SK-N-SH treated with all-trans-retinoic acid at 6 μM for 48 hours (cell line): ENCODE results near the gene MEI1.

Experiments
- ATAC-seq: fragments of 200-7000 bp; cut with Tn5 transposase; 3 replicates; pipeline ENCODE4 v1.9.1; 2020; ENCODE audit warnings: mild to moderate bottlenecking, moderate library complexity
- CREB5 ChIP-seq: fragments of 250-450 bp; sonication (Bioruptor Pico); IDR thresholded peaks from 2 replicates; pipeline ENCODE4 v1.5.1; 2020; ENCODE audit warnings: low read depth, mild to moderate bottlenecking, moderate library complexity
- CSDC2 ChIP-seq: fragments of 250-450 bp; sonication (Bioruptor Pico); IDR thresholded peaks from 2 replicates; pipeline ENCODE4 v1.5.0; 2020; ENCODE audit warnings: mild to moderate bottlenecking, moderate library complexity
- GLIS3 ChIP-seq: fragments of 250-450 bp; sonication (Bioruptor Pico); IDR thresholded peaks from 2 replicates; pipeline ENCODE4 v1.5.0; 2020; ENCODE audit warnings: mild to moderate bottlenecking, moderate library complexity
- ISL1 ChIP-seq: fragments of 250-450 bp; sonication (Bioruptor Pico); IDR thresholded peaks from 2 replicates; pipeline ENCODE4 v2.1.2; 2022; ENCODE audit warnings: mild to moderate bottlenecking, moderate library complexity
- OSR1 ChIP-seq: fragments of 250-450 bp; sonication (Bioruptor Pico); IDR thresholded peaks from 2 replicates; pipeline ENCODE4 v1.8.0; 2022; ENCODE audit warnings: moderate library complexity, mild to moderate bottlenecking, inconsistent platforms
- PPARA ChIP-seq: fragments of 250-450 bp; sonication (Bioruptor Pico); IDR thresholded peaks from 2 replicates; pipeline ENCODE4 v1.5.0; 2020; ENCODE audit warnings: mild to moderate bottlenecking, borderline replicate concordance
- RARB ChIP-seq: fragments of 250-450 bp; sonication (Bioruptor Pico); IDR thresholded peaks from 2 replicates; pipeline ENCODE4 v1.8.0; 2021; ENCODE audit warnings: mild to moderate bottlenecking, moderate library complexity
- SNAI2 ChIP-seq: fragments of 250-450 bp; sonication (Bioruptor Pico); IDR thresholded peaks from 2 replicates; pipeline ENCODE4 v1.5.0; 2020; ENCODE audit warnings: mild to moderate bottlenecking, moderate library complexity
- TCF4 ChIP-seq: fragments of 250-450 bp; sonication (Bioruptor Pico); IDR thresholded peaks from 2 replicates; pipeline ENCODE4 v1.8.0; 2021; ENCODE audit warnings: mild to moderate bottlenecking, moderate library complexity, borderline replicate concordance
- TOX ChIP-seq: fragments of 250-450 bp; sonication (Bioruptor Pico); IDR thresholded peaks from 2 replicates; pipeline ENCODE4 v1.8.0; 2021; ENCODE audit warnings: mild to moderate bottlenecking, moderate library complexity, borderline replicate concordance
- TSHZ2 ChIP-seq: fragments of 250-450 bp; sonication (Bioruptor Pico); IDR thresholded peaks from 2 replicates; pipeline ENCODE4 v1.5.0; 2020; ENCODE audit warnings: mild to moderate bottlenecking, moderate library complexity
- ZC3H10 ChIP-seq: fragments of 250-450 bp; sonication (Bioruptor Pico); IDR thresholded peaks from 2 replicates; pipeline ENCODE4 v1.5.1; 2021; ENCODE audit warnings: mild to moderate bottlenecking, moderate library complexity
- ZFP3 ChIP-seq: fragments of 250-450 bp; sonication (Bioruptor Pico); IDR thresholded peaks from 2 replicates; pipeline ENCODE4 v1.5.0; 2020; ENCODE audit warnings: mild to moderate bottlenecking, moderate library complexity
- ZFP30 ChIP-seq: fragments of 450-650 bp; formaldehyde crosslinking; IDR thresholded peaks from 2 replicates; pipeline ENCODE4 v1.5.0; 2022; ENCODE audit warnings: mild to moderate bottlenecking, moderate library complexity
- ZNF565 ChIP-seq: fragments of 450-650 bp; formaldehyde crosslinking; conservative IDR thresholded peaks from 2 replicates; pipeline ENCODE4 v1.5.0; 2020; ENCODE audit warnings: low read depth, mild to moderate bottlenecking, moderate library complexity
- ZNF70 ChIP-seq: fragments of 450-650 bp; formaldehyde crosslinking; IDR thresholded peaks from 2 replicates; pipeline ENCODE4 v1.5.0; 2020; ENCODE audit warnings: mild to moderate bottlenecking, moderate library complexity
- ZNF8 ChIP-seq: fragments of 450-650 bp; formaldehyde crosslinking; IDR thresholded peaks from 2 replicates; pipeline ENCODE4 v1.5.0; 2020; ENCODE audit warnings: mild to moderate bottlenecking, moderate library complexity
- TF ChIP-seq, protein P1 (sequence below): fragments of 250-450 bp; sonication (Bioruptor Pico); IDR thresholded peaks from 2 replicates; pipeline ENCODE4 v1.5.1; 2021; ENCODE audit warnings: mild to moderate bottlenecking, moderate library complexity
- TF ChIP-seq, protein P2 (sequence below): fragments of 250-450 bp; sonication (Bioruptor Pico); IDR thresholded peaks from 2 replicates; pipeline ENCODE4 v1.8.0; 2021; ENCODE audit warnings: low read depth, mild to moderate bottlenecking, moderate library complexity, borderline replicate concordance
- TF ChIP-seq, protein P3 (sequence below): fragments of 250-450 bp; sonication (Bioruptor Pico); IDR thresholded peaks from 2 replicates; pipeline ENCODE4 v1.8.0; 2020; ENCODE audit warnings: mild to moderate bottlenecking, moderate library complexity, borderline replicate concordance

MEI1 gene

GRCh38 chr22:41739576-41739975 is 40.3 kb downstream of the MEI1 start:
- TF ChIP-seq ZC3H10 (CRISPR knock-in tag) (no peak), ZFP3 (CRISPR knock-in tag) (no peak), TOX (no peak), ZNF70 (CRISPR knock-in tag) (no peak), ZNF565 (CRISPR knock-in tag) (no peak), TSHZ2 (CRISPR knock-in tag) (no peak), PPARA (no peak), OSR1 (CRISPR knock-in tag) (no peak), ZNF8 (CRISPR knock-in tag) (no peak), CREB5 (CRISPR knock-in tag) (no peak), RARB (CRISPR knock-in tag) (no peak)
- TF ChIP-seq, protein P1, sequence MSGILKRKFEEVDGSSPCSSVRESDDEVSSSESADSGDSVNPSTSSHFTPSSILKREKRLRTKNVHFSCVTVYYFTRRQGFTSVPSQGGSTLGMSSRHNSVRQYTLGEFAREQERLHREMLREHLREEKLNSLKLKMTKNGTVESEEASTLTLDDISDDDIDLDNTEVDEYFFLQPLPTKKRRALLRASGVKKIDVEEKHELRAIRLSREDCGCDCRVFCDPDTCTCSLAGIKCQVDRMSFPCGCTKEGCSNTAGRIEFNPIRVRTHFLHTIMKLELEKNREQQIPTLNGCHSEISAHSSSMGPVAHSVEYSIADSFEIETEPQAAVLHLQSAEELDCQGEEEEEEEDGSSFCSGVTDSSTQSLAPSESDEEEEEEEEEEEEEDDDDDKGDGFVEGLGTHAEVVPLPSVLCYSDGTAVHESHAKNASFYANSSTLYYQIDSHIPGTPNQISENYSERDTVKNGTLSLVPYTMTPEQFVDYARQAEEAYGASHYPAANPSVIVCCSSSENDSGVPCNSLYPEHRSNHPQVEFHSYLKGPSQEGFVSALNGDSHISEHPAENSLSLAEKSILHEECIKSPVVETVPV (CRISPR knock-in tag) = no peak
- TF ChIP-seq, protein P2, sequence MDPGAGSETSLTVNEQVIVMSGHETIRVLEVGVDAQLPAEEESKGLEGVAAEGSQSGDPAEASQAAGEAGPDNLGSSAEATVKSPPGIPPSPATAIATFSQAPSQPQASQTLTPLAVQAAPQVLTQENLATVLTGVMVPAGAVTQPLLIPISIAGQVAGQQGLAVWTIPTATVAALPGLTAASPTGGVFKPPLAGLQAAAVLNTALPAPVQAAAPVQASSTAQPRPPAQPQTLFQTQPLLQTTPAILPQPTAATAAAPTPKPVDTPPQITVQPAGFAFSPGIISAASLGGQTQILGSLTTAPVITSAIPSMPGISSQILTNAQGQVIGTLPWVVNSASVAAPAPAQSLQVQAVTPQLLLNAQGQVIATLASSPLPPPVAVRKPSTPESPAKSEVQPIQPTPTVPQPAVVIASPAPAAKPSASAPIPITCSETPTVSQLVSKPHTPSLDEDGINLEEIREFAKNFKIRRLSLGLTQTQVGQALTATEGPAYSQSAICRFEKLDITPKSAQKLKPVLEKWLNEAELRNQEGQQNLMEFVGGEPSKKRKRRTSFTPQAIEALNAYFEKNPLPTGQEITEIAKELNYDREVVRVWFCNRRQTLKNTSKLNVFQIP = no peak
- TF ChIP-seq, all 23 proteins: peak for 0
- ATAC-seq = no peak

DNA sequence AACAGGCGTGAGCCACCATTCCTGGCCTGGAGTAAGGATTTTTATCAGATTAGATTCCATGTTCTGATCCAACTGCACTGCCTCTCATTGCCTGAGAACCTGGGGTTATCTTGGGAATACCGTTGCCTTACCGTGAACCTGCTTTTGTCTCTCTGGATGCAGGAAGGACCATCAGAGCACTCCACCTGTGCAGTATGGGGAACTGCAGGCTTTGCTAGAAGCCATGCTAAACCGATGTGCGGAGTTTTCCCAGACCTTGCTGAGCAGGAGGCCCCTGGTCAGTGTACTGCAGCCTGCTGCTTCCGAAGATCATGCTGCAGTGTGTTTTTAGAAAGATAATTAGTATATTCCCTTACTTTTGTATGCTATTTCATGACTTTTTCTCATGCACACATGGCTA is 43.6 kb downstream of the MEI1 start:
- TF ChIP-seq TOX = no peak
- TF ChIP-seq TSHZ2 (CRISPR knock-in tag) = no peak
- no peak for TF ChIP-seq GLIS3 (CRISPR knock-in tag)
- TF ChIP-seq, protein P1 (CRISPR knock-in tag) = no peak
- TF ChIP-seq OSR1 (CRISPR knock-in tag) = no peak
- TF ChIP-seq RARB (CRISPR knock-in tag) = no peak
- TF ChIP-seq, protein P3, sequence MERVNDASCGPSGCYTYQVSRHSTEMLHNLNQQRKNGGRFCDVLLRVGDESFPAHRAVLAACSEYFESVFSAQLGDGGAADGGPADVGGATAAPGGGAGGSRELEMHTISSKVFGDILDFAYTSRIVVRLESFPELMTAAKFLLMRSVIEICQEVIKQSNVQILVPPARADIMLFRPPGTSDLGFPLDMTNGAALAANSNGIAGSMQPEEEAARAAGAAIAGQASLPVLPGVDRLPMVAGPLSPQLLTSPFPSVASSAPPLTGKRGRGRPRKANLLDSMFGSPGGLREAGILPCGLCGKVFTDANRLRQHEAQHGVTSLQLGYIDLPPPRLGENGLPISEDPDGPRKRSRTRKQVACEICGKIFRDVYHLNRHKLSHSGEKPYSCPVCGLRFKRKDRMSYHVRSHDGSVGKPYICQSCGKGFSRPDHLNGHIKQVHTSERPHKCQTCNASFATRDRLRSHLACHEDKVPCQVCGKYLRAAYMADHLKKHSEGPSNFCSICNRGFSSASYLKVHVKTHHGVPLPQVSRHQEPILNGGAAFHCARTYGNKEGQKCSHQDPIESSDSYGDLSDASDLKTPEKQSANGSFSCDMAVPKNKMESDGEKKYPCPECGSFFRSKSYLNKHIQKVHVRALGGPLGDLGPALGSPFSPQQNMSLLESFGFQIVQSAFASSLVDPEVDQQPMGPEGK (CRISPR knock-in tag) = no peak
- no peak for TF ChIP-seq ZC3H10 (CRISPR knock-in tag)
- no peak for TF ChIP-seq ZFP30 (CRISPR knock-in tag)
- TF ChIP-seq SNAI2 (CRISPR knock-in tag) = no peak
- TF ChIP-seq ISL1 = no peak
- no peak for TF ChIP-seq CSDC2
- no peak for TF ChIP-seq TCF4 (CRISPR knock-in tag)
- TF ChIP-seq, protein P2 = no peak
- no peak for TF ChIP-seq ZNF70 (CRISPR knock-in tag)
- no peak for TF ChIP-seq ZFP3 (CRISPR knock-in tag)
- ATAC-seq = no peak
